Ishikawa (cell line): ENCODE results near the gene ADGRG4.
A peak's percentile ranks its signal among the peaks of the same experiment; 100 is the strongest.

ENCODE experiments used
- CEBPB ChIP-seq: IDR thresholded peaks from 2 replicates; pipeline ENCODE4 v1.6.1; 2012
- EGR1 ChIP-seq: IDR thresholded peaks from 2 replicates; pipeline ENCODE4 v1.6.1; 2012
- EP300 ChIP-seq: IDR thresholded peaks from 2 replicates; pipeline ENCODE4 v1.6.1; 2012; ENCODE audit warnings: borderline replicate concordance
- FOXM1 ChIP-seq: IDR thresholded peaks from 2 replicates; pipeline ENCODE4 v1.6.1; 2012; ENCODE audit warnings: low read depth, borderline replicate concordance
- MAX ChIP-seq: IDR thresholded peaks from 2 replicates; pipeline ENCODE4 v1.6.1; 2012
- NFIC ChIP-seq: IDR thresholded peaks from 2 replicates; pipeline ENCODE4 v1.6.1; 2012
- RAD21 ChIP-seq: IDR thresholded peaks from 2 replicates; pipeline ENCODE4 v1.6.1; 2012; ENCODE audit warnings: low read depth
- REST ChIP-seq: IDR thresholded peaks from 2 replicates; pipeline ENCODE4 v1.6.1; 2012; ENCODE audit warnings: low read depth, mild to moderate bottlenecking
- TAF1 ChIP-seq: IDR thresholded peaks from 2 replicates; pipeline ENCODE4 v1.6.1; 2012; ENCODE audit warnings: low read depth, mild to moderate bottlenecking
- TCF12 ChIP-seq: IDR thresholded peaks from 2 replicates; pipeline ENCODE4 v1.6.1; 2012; ENCODE audit warnings: low read depth
- TEAD4 ChIP-seq: IDR thresholded peaks from 2 replicates; pipeline ENCODE4 v1.6.1; 2012
- USF1 ChIP-seq: IDR thresholded peaks from 2 replicates; pipeline ENCODE4 v1.6.1; 2012
- YY1 ChIP-seq: IDR thresholded peaks from 2 replicates; pipeline ENCODE4 v1.6.1; 2012; ENCODE audit warnings: low read depth
- ZBTB7A ChIP-seq: IDR thresholded peaks from 2 replicates; pipeline ENCODE4 v1.6.1; 2012; ENCODE audit warnings: low read depth

Gene ADGRG4

GRCh38 chrX:136380010-136380769 is 79.4 kb downstream of the ADGRG4 start:
- no peak for TF ChIP-seq EGR1
- no peak for TF ChIP-seq YY1
- TF ChIP-seq USF1: no peak

GRCh38 chrX:136386173-136386572 is 85.4 kb downstream of the ADGRG4 start:
- TF ChIP-seq REST: peak; percentile 27; the same call in 1 of the 2 replicates
- no peak for TF ChIP-seq USF1

GRCh38 chrX:136386826-136387225 is 86.1 kb downstream of the ADGRG4 start:
- TF ChIP-seq TAF1 (no peak), YY1 (no peak), USF1 (no peak), RAD21 (no peak), FOXM1 (no peak), TCF12 (no peak), TEAD4 (no peak), ZBTB7A (no peak), EP300 (no peak), MAX (no peak), NFIC (no peak)

GRCh38 chrX:136387951-136388502 is 87.3 kb downstream of the ADGRG4 start:
- TF ChIP-seq NFIC: no peak
- no peak for TF ChIP-seq CEBPB
- no peak for TF ChIP-seq USF1
- no peak for TF ChIP-seq TAF1
- TF ChIP-seq YY1: no peak
- no peak for TF ChIP-seq REST

GRCh38 chrX:136390921-136391320 is 90.2 kb downstream of the ADGRG4 start:
- TF ChIP-seq REST (no peak), CEBPB (no peak), EP300 (no peak), USF1 (no peak), EGR1 (no peak), MAX (no peak), FOXM1 (no peak), YY1 (no peak), RAD21 (no peak), NFIC (no peak)
